T-helper 9 cell (primary cell): ENCODE results near the gene SHB.

Source experiments
- DNase-seq: peaks from one replicate; pipeline ENCODE4 v3.0.0-alpha.2; 2020

The SHB gene

GRCh38 chr9:38020151-38021076 lies 48.6 kb downstream of the SHB start:
- DNase-seq: no peak

DNA sequence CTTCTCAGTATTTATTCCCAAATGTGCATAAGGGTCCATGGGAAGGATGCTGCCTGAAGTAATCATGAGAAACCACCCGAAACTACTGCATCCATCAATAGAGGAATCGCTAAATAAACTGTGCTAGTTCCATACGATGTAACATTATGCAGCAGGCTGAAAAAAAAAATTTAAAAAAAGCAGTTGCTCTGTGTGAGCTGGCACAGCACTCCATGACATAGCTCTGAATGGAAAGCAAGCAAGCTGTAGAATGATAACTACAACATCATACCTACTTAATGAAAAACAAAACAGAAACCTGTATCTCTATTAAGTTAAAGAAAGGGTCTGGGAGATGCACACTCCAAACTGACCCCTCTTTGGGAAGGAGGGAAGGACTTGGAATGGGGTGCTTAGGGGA lies 49.3 kb downstream of the SHB start:
- DNase-seq: no peak

GRCh38 chr9:38018958-38019602 lies 49.9 kb downstream of the SHB start:
- DNase-seq: no peak

- DNase-seq: no peak
These were observed 50.6 kb downstream of the SHB start for GRCh38 chr9:38018241-38018957.

- DNase-seq: no peak
These were observed 51.2 kb downstream of the SHB start for GRCh38 chr9:38017885-38018186.

- DNase-seq: no peak
These were observed 51.7 kb downstream of the SHB start for GRCh38 chr9:38017149-38017884.

DNA sequence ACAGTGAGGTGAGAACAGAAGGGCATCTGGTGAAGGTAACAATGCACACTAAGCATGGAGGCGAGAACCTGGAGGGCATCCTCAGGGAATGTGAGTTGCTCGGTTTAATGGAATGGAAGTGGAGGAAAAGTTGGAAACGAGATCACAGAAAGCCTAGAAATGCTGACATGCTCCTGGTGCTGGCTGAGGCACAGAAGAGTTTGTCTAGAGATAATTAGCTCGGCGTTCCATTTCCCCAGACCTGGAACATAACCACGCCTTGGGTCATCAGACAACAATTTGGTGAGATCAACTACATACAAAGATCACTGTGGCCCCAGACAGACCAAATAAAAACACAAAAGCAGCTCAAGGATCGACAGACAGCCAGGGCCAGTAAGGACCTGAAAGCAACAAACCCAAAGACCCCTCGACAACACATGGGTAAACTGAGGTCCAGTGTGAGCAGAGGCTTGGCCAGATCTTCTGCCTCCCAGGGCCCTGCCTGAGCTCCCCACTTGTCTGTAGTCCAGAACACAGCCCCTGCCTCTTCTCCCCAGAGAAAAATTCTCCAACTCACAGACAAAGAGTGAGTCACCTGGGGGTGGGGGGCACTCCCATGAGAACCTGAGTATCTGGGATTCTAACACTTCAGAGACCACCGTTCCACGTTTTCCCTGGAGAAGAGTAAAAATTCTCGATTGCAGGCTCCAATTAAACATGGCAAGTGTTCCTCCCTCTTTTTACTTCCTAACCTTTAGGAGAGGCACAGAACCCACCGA lies 52.5 kb downstream of the SHB start:
- DNase-seq: no peak

DNA sequence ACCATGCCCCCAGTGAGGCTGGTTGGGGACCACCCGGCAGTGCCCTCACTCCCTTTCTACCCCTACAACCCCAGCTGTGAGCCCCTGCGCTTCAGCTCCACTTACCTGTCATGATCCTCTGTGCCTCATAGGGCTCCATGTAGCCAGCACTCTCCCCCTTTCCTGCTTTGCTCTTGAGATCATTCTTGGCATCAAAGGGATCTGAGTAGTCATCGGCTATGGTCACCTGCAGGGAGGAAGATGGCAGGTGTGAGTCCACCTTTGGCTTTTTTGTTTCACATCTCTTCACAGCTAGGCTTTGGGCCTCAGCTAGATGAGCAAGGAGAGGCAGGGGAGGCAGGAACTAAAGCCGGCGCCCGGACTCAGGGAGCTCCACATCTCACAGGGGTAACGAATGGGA lies 53.1 kb downstream of the SHB start:
- no peak for DNase-seq

DNA sequence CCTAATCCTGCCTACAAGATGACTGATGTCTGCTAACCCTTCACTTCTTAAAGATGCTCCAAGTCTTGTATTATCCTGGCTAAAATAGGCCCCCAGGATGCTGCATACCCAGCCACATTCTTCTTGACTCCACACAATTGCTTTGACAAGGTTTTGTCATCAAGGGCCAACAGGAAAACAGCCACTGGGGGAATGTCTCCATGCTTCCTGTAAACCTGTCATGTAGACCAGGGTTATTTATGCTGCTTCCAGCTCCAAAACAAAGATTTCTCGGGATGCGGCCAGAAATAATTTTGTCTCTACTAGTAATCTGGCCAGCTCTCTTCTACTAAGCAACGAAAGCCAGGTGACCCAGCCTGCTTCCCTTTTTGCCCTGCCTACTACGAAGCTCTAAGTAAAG lies 53.8 kb downstream of the SHB start:
- no peak for DNase-seq

DNA sequence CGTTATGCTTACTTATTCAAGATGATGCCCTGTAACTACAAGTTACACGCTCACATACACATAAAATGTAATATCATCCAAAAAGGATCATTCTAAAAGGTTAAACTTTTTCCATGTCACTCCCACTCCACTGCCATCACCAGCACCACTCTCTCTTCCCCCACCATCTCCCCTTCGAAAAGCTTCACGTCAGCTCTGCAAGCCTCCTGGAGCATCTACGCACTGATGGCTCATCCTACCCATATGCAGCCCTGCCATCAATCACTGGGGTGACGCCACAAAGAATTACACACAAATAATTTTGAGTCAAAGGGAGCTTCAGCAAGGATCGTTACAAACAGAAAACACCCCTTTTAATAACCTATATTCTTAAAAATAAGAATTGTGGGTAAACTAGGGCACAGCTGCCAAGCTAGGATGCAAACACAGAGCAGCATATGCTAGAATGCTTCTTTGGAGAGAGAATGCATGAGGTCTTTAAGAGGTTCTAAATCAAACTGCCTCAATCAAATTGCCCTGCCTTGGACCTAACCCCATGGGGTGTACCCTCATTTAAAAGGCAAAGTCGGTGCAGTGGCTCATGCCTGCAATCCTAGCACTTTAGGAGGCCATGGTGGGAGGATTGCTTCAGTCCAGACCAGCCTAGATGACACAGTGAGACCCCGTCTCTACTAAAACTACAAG lies 56.1 kb downstream of the SHB start:
- no peak for DNase-seq

DNA sequence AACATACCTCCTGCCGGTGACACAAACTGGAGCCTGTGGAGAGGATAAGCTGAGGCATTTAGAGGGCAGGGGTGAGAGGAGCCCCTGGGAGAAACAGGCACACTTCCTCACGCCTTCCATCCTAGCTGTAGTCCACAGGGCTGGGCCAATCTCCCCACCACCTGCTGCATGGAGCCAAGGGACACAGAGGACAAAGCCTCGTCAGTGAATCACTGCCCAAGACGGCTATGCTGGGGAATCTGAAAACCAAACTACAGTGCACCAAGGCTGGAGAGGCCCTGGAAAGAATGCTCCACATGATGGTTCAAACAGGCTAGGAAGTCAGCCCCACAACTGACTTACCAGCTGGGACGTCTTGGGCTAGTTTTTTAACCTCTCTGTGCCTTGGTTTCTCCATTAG lies 57.0 kb downstream of the SHB start:
- no peak for DNase-seq

GRCh38 chr9:38010918-38011704 lies 57.9 kb downstream of the SHB start:
- DNase-seq: no peak

DNA sequence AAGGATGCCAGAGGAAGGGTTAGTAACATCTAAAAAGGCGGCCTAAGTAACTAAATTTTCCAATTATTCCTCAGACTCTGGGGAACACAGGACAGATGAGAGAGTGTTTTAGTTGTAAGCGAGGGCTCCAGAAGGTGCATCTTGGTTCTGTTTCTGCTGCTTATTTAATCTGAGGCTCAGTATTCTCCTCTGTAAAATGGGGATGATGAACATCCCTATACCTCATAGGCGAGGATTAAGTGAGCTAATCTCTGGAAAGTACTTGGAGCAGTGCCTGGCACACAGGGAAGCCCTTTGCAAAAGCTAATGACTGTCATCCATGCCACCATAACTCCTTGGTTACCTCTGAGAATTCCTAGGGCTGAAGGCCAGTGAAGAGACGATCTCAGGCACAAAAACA lies 59.0 kb downstream of the SHB start:
- DNase-seq: no peak

DNA sequence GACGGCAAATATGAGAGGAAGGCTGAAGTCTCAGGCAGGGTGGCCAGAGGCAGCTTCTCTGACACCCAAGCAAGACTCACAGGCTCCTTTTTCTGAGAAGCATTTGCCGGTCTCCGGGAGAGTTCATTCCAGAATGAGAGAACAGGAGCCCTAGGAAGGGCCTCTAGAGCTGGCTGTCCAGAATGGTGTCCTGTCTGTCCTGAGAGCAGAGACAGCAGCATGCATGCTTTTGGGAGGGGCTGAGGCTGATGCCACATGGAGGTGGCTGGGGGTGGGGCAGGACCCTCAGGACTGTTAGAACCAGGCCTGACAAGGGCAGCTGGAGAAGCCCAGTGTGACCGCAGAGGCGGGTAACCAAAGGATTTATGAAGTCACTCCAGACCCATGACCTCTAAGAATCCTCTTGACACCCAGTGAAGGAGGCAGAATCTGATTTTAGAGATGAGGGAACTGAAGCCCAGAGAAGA lies 60.0 kb downstream of the SHB start:
- no peak for DNase-seq

DNA sequence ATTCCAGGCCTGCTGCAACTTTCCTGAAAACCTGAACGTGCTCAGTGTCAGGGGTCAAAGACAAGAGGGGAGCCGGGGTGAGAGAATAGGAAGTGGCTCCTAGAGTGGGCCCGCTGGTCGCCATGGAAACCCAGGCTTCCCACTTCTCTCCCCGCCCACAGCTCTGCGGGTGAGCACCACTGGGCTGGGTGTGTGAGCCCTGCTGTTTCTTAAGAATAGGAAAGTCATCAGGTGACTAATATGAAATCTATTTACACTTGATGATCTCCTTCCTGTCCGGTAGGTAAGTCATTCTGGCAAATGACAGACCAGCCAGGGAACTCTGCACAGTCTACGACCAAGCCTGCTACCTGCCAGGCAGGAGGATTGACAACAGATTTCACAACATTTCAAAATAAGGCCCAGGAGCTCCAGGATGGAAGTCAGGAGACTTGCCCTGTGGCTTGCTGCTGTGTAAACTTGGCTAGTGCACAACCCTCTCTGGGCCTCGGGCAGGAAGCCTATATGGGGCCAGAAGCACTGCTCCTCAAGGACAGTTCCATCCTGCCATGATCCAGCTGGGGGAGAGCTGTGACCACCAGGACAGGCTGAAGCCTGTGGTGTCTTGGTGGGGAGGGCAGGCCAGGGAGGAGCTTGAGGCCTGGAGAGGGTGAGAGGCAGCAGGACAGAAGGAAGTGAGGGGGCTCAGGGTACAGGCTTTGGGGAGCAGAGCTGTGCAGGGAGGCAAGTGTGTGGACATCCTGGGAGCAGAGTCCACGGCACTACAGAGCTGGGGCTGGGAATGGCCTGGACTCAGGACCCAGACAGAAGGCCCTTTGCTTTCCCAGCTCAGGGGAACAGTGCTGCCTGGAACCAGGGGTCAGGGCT lies 60.6 kb downstream of the SHB start:
- no peak for DNase-seq

DNA sequence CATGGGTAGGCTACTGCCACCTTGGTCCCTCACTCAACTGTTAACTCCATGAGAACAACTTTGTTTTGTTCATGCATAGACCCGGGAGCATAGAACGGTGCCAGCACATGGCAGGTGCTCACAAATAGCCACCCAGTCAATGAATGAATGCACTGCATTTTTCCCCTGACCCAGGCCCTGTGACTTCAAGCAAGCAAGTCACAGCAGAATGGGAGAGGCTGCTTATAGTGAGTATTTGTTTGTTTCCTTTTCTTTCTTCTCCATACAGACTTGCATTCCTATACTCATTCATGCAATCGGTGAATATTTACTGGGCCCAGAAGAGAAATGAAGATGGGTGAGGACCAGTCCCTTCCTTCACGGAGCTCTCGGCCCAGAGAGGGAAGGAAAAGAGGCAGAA lies 62.0 kb downstream of the SHB start:
- no peak for DNase-seq

- DNase-seq: no peak
These were observed 62.9 kb downstream of the SHB start for GRCh38 chr9:38006163-38006562.

GRCh38 chr9:38004809-38005560 lies 64.0 kb downstream of the SHB start:
- DNase-seq: no peak
